H9 (cell line): ENCODE results near the gene POTEC. TPM values are rescaled to one million over a fixed set of nuclear protein-coding genes. Genes with fewer than 3 reads are reported as not detected.
"Not testable (repeated sequence)": the region's sequence is repeated elsewhere in the genome, so short reads cannot be mapped to it uniquely, and the experiment has no call there.

Experiments
- DNase-seq: peaks from one replicate; pipeline ENCODE4 v3.0.0-alpha.2; 2017
- H2AFZ ChIP-seq: one replicate; pipeline ENCODE4 v1.6.1; 2013; ENCODE audit warnings: mild to moderate bottlenecking, low read length, control low read depth, moderate library complexity
- H2AK5ac ChIP-seq: 2 replicates; pipeline ENCODE4 v1.6.1; 2013; ENCODE audit warnings: low read length, control low read depth, mixed read lengths; ENCODE audit not compliant: insufficient read length
- H2BK120ac ChIP-seq: one replicate; pipeline ENCODE4 v1.6.1; 2013; ENCODE audit warnings: low read depth, mild to moderate bottlenecking, low read length, control low read depth, inconsistent platforms; ENCODE audit not compliant: poor library complexity, severe bottlenecking
- H2BK12ac ChIP-seq: 2 replicates; pipeline ENCODE4 v1.6.1; 2013; ENCODE audit warnings: low read length, control low read depth, mixed read lengths, low read depth; ENCODE audit not compliant: insufficient read length
- H2BK15ac ChIP-seq: 2 replicates; pipeline ENCODE4 v1.6.1; 2013; ENCODE audit warnings: low read depth, low read length, control low read depth
- H2BK20ac ChIP-seq: one replicate; pipeline ENCODE4 v1.6.1; 2013; ENCODE audit warnings: low read depth, mild to moderate bottlenecking, low read length, control low read depth, inconsistent platforms; ENCODE audit not compliant: poor library complexity, severe bottlenecking
- H2BK5ac ChIP-seq: 2 replicates; pipeline ENCODE4 v1.6.1; 2013; ENCODE audit warnings: low read length, control low read depth, mixed read lengths; ENCODE audit not compliant: insufficient read length
- H3K14ac ChIP-seq: 2 replicates; pipeline ENCODE4 v1.6.1; 2013; ENCODE audit warnings: low read length, control low read depth; ENCODE audit not compliant: insufficient read depth
- H3K18ac ChIP-seq: 2 replicates; pipeline ENCODE4 v1.6.1; 2013; ENCODE audit warnings: low read depth, mild to moderate bottlenecking, mixed read lengths, low read length, control low read depth; ENCODE audit not compliant: insufficient read length
- H3K23ac ChIP-seq: 2 replicates; pipeline ENCODE4 v1.6.1; 2013; ENCODE audit warnings: low read length, control low read depth, mixed read lengths, low read depth; ENCODE audit not compliant: insufficient read length
- H3K23me2 ChIP-seq: 2 replicates; pipeline ENCODE4 v1.6.1; 2013; ENCODE audit warnings: low read depth, mild to moderate bottlenecking, mixed read lengths, low read length, control low read depth; ENCODE audit not compliant: insufficient read length, poor library complexity, severe bottlenecking
- H3K27ac ChIP-seq: 2 replicates; pipeline ENCODE4 v1.5.1; 2013; ENCODE audit warnings: low read length, control low read depth, mixed read lengths, low read depth; ENCODE audit not compliant: insufficient read length
- H3K27me3 ChIP-seq: 2 replicates; pipeline ENCODE4 v1.6.1; 2013; ENCODE audit warnings: low read length, control low read depth, inconsistent platforms; ENCODE audit not compliant: insufficient read depth
- H3K4ac ChIP-seq: 2 replicates; pipeline ENCODE4 v1.6.1; 2013; ENCODE audit warnings: low read depth, mild to moderate bottlenecking, control low read depth, inconsistent platforms, low read length, moderate library complexity
- H3K4me1 ChIP-seq: 2 replicates; pipeline ENCODE4 v1.6.1; 2013; ENCODE audit warnings: low read length, control low read depth, inconsistent platforms; ENCODE audit not compliant: insufficient read depth
- H3K4me2 ChIP-seq: 2 replicates; pipeline ENCODE4 v1.6.1; 2013; ENCODE audit warnings: low read length, control low read depth, mixed read lengths; ENCODE audit not compliant: insufficient read length, insufficient read depth
- H3K56ac ChIP-seq: 2 replicates; pipeline ENCODE4 v1.6.1; 2013; ENCODE audit warnings: low read depth, mild to moderate bottlenecking, mixed read lengths, low read length, control low read depth; ENCODE audit not compliant: insufficient read length
- H3K79me1 ChIP-seq: 2 replicates; pipeline ENCODE4 v1.6.1; 2013; ENCODE audit warnings: low read depth, mild to moderate bottlenecking, moderate library complexity, low read length, control low read depth, inconsistent platforms; ENCODE audit not compliant: insufficient read depth, poor library complexity, severe bottlenecking
- H3K79me2 ChIP-seq: 2 replicates; pipeline ENCODE4 v1.6.1; 2013; ENCODE audit warnings: low read length, control low read depth, inconsistent platforms; ENCODE audit not compliant: insufficient read depth
- H3K9ac ChIP-seq: 2 replicates; pipeline ENCODE4 v1.6.1; 2013; ENCODE audit warnings: low read length, control low read depth, mixed read lengths; ENCODE audit not compliant: insufficient read length; ENCODE audit errors: extremely low read depth
- H3K9me3 ChIP-seq: one replicate; pipeline ENCODE4 v1.6.1; 2013; ENCODE audit warnings: low read depth, low read length, inconsistent platforms; ENCODE audit not compliant: control insufficient read depth
- H3T11ph ChIP-seq: one replicate; pipeline ENCODE4 v1.6.1; 2013; ENCODE audit warnings: mild to moderate bottlenecking, low read length, control low read depth, inconsistent platforms
- H4K20me1 ChIP-seq: one replicate; pipeline ENCODE4 v1.6.1; 2013; ENCODE audit not compliant: control insufficient read depth, insufficient read length, insufficient read depth
- H4K5ac ChIP-seq: 2 replicates; pipeline ENCODE4 v1.6.1; 2013; ENCODE audit warnings: low read depth, mild to moderate bottlenecking, mixed read lengths, low read length, control low read depth; ENCODE audit not compliant: insufficient read length
- H4K8ac ChIP-seq: replicated peaks from 2 replicates; pipeline ENCODE4 v1.6.1; 2013; ENCODE audit warnings: low read length, control low read depth, mixed read lengths, low read depth; ENCODE audit not compliant: insufficient read length
- H4K91ac ChIP-seq: 2 replicates; pipeline ENCODE4 v1.6.1; 2013; ENCODE audit warnings: low read depth, mild to moderate bottlenecking, moderate library complexity, mixed read lengths, low read length, control low read depth; ENCODE audit not compliant: insufficient read length
- H3K27ac Mint-ChIP-seq, 3 experiments: 2 replicates in 2 of 3; 3 replicates in 1 of 3; pipeline ENCODE4 v1.8.0; 2020 to 2021; ENCODE audit warnings: mixed read lengths in 3 of 3, mild to moderate bottlenecking in 1 of 3, moderate library complexity in 1 of 3
- H3K27me3 Mint-ChIP-seq: 2 replicates; pipeline ENCODE4 v1.8.0; 2021; ENCODE audit warnings: low read depth, mild to moderate bottlenecking, moderate library complexity, mixed read lengths
- H3K36me3 Mint-ChIP-seq, 3 experiments: 2 replicates in 2 of 3; 3 replicates in 1 of 3; pipeline ENCODE4 v1.8.0; 2020 to 2021; ENCODE audit warnings: low read depth in 3 of 3, mixed read lengths in 3 of 3; ENCODE audit not compliant: insufficient read depth in 1 of 3
- H3K4me1 Mint-ChIP-seq, 2 experiments: 2 replicates each; pipeline ENCODE4 v1.8.0; 2020; ENCODE audit warnings: mixed read lengths in 2 of 2
- H3K4me3 Mint-ChIP-seq, 2 experiments: 2 replicates in 1 of 2; 3 replicates in 1 of 2; pipeline ENCODE4 v1.8.0; 2020 to 2021; ENCODE audit warnings: mild to moderate bottlenecking in 2 of 2, mixed read lengths in 2 of 2, moderate library complexity in 1 of 2
- H3K9me3 Mint-ChIP-seq, 2 experiments: 2 replicates in 1 of 2; 3 replicates in 1 of 2; pipeline ENCODE4 v1.8.0; 2020; ENCODE audit warnings: mild to moderate bottlenecking in 2 of 2, mixed read lengths in 2 of 2, moderate library complexity in 1 of 2
- WGBS: extraction: QIAGEN DNeasy Blood & Tissue Kit; methylation state at CpG from one replicate; pipeline ENCODE4 v1.1.7; 2013; ENCODE audit warnings: missing lambda C conversion rate, low lambda C conversion rate, mixed read lengths; ENCODE audit not compliant: insufficient read length; ENCODE audit errors: extremely low coverage; 5-methylcytosine and 5-hydroxymethylcytosine counted together
- total RNA-seq: library from RNA; stranded (reverse); gene quantifications from 2 replicates; pipeline ENCODE4 v1.2.1, GENCODE V29; 2021

Gene POTEC
- total RNA-seq, 1 experiment from 2014 or later, result not detected

- not testable (repeated sequence) for H4K5ac ChIP-seq, H2BK12ac ChIP-seq, H2BK5ac ChIP-seq, H3T11ph ChIP-seq, H3K79me2 ChIP-seq, H3K27ac Mint-ChIP-seq, H3K23me2 ChIP-seq, H2AFZ ChIP-seq, H3K4me2 ChIP-seq, H3K4ac ChIP-seq, H3K9me3 ChIP-seq, H3K4me3 Mint-ChIP-seq, H3K27me3 ChIP-seq, H3K14ac ChIP-seq, H2BK15ac ChIP-seq, H4K8ac ChIP-seq, H3K4me1 ChIP-seq, H3K23ac ChIP-seq, H4K20me1 ChIP-seq, H3K56ac ChIP-seq, H3K9ac ChIP-seq, H3K27me3 Mint-ChIP-seq, H4K91ac ChIP-seq, H3K27ac ChIP-seq, H3K4me1 Mint-ChIP-seq, H3K79me1 ChIP-seq, H2BK120ac ChIP-seq, H2AK5ac ChIP-seq, H3K18ac ChIP-seq, DNase-seq, H2BK20ac ChIP-seq
- Mint-ChIP-seq H3K9me3 (peaks cover 73 to 77% of the 10 kb centered on the region in 2 experiments), H3K36me3 (peaks cover 5 to 14% (median 6%) of the 10 kb centered on the region in 3 experiments; a peak in 6 of 7 replicates)
- no CpG with 5 or more reads among the region's 3 CpGs for WGBS
Observed at GRCh38 chr18:14471286-14471685, 72.1 kb downstream of the POTEC start.

GRCh38 chr18:14470446-14470845, 73.0 kb downstream of the POTEC start:
- not testable (repeated sequence) for H2BK12ac ChIP-seq, H2BK15ac ChIP-seq, H3K9me3 ChIP-seq, H3K27me3 Mint-ChIP-seq, H3K4me1 Mint-ChIP-seq, H2BK20ac ChIP-seq, H3K4me3 Mint-ChIP-seq, H3K14ac ChIP-seq, H3K4me2 ChIP-seq, H4K91ac ChIP-seq, H2BK120ac ChIP-seq, H2AFZ ChIP-seq, H4K20me1 ChIP-seq, H3K27me3 ChIP-seq, H2BK5ac ChIP-seq, DNase-seq, H3K23me2 ChIP-seq, H3K4ac ChIP-seq, H4K5ac ChIP-seq, H4K8ac ChIP-seq, H3K18ac ChIP-seq, H3K27ac ChIP-seq, H3K9ac ChIP-seq, H3K79me2 ChIP-seq, H3K79me1 ChIP-seq, H3K27ac Mint-ChIP-seq, H3T11ph ChIP-seq, H3K56ac ChIP-seq, H3K23ac ChIP-seq, H3K4me1 ChIP-seq, H2AK5ac ChIP-seq
- H3K9me3 Mint-ChIP-seq, result peaks cover 76 to 78% of the 10 kb centered on the region in 2 experiments
- H3K36me3 Mint-ChIP-seq, result peaks cover 5 to 14% (median 6%) of the 10 kb centered on the region in 3 experiments; a peak in 6 of 7 replicates
- no CpG with 5 or more reads among the region's 3 CpGs for WGBS
